HG03045 (cell line): ENCODE measurements around the gene HLA-DOB.

Experiments
- ATAC-seq: cut with Tn5 transposase; IDR thresholded peaks from one replicate; pipeline ENCODE4 v1.9.1; 2021; ENCODE audit warnings: mild to moderate bottlenecking, moderate library complexity; ENCODE audit not compliant: unreplicated experiment

The HLA-DOB gene

GRCh38 chr6:32843979-32844838, 27.4 kb upstream of the HLA-DOB start, which contains the start of gene PSMB8:
PSMB8 (minus strand) TSS chr6:32844047; CDS start chr6:32843996, 51 bp downstream.
- peak; percentile 67 for ATAC-seq

GRCh38 chr6:32843331-32843978, 26.7 kb upstream of the HLA-DOB start:
- no peak for ATAC-seq

GRCh38 chr6:32842690-32843089, 25.9 kb upstream of the HLA-DOB start:
- no peak for ATAC-seq

GRCh38 chr6:32842021-32842650, 25.3 kb upstream of the HLA-DOB start:
- ATAC-seq: no peak

- ATAC-seq: no peak
Measured at GRCh38 chr6:32840604-32841246, 23.9 kb upstream of the HLA-DOB start.

- ATAC-seq: no peak
Measured at GRCh38 chr6:32839356-32839755, 22.6 kb upstream of the HLA-DOB start.

- peak; percentile 77 for ATAC-seq
Measured at GRCh38 chr6:32838114-32838958, 21.5 kb upstream of the HLA-DOB start, which contains the start of gene TAP2. TAP2 (minus strand) TSS chr6:32838739; CDS start chr6:32838233, 506 bp downstream.

GRCh38 chr6:32837651-32838113, 20.9 kb upstream of the HLA-DOB start:
- no peak for ATAC-seq

GRCh38 chr6:32836873-32837272, 20.1 kb upstream of the HLA-DOB start:
- ATAC-seq: no peak

- ATAC-seq: no peak
Measured at GRCh38 chr6:32835167-32835893, 18.5 kb upstream of the HLA-DOB start.

GRCh38 chr6:32833664-32834063, 16.9 kb upstream of the HLA-DOB start:
- no peak for ATAC-seq

GRCh38 chr6:32832535-32832934, 15.7 kb upstream of the HLA-DOB start:
- no peak for ATAC-seq

- no peak for ATAC-seq
Measured at GRCh38 chr6:32830936-32831335, 14.1 kb upstream of the HLA-DOB start.

GRCh38 chr6:32830017-32830416, 13.2 kb upstream of the HLA-DOB start:
- no peak for ATAC-seq

GRCh38 chr6:32829495-32829894, 12.7 kb upstream of the HLA-DOB start:
- no peak for ATAC-seq

GRCh38 chr6:32827025-32827424, 10.2 kb upstream of the HLA-DOB start:
- ATAC-seq: no peak

- no peak for ATAC-seq
Measured at GRCh38 chr6:32825966-32826365, 9.2 kb upstream of the HLA-DOB start.

- ATAC-seq: no peak
Measured at GRCh38 chr6:32819729-32820128, 2.9 kb upstream of the HLA-DOB start.

- no peak for ATAC-seq
Measured at GRCh38 chr6:32818867-32819266, 2.1 kb upstream of the HLA-DOB start.
